ENCODE measurements around the gene DCXR.

DNA sequence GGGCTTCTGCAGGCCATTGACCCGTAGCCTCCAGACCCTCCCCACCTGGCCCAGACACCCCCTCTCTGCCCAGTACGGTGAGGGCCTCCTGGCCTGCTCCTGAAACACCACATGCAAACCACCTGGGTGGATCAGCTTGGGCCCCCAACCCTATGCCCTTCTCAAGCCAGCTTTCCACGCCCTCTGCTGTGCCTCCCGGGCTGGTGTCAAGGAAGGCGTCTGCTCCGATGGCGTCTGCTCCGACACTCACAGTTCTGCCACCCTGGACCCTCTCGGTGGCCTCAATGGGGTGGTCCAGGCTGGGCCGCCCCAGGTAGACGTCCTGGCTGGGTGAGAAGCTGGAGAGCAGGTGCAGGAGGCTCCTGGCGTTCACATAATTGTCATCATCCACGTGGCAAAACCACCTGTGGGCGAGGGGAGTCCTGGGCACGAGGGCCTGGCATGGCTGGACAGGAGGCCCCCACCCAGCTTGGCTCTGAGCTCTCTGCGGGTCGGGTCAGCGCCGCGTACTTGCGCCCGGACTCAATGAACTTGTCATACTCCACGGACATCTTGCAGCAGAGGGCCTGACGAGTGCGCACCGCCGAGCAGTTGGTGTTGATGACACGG, 12.8 kb upstream of the DCXR start:
- TF ChIP-seq YY1 (IDR thresholded peaks at IDR 0.05; ENCODE audit: extremely low read depth, insufficient replicate concordance, low read depth, low read length): no peak
- TF ChIP-seq CTCF (IDR thresholded peaks at IDR 0.05 in 2 of 3, conservative IDR thresholded peaks at IDR 0.05 in 1 of 3; ENCODE audit: borderline replicate concordance in 1 of 3, insufficient read depth in 1 of 3, low read depth in 2 of 3, low read length in 2 of 3): no peak
- TF ChIP-seq TCF7L2 (IDR thresholded peaks at IDR 0.05; ENCODE audit: borderline replicate concordance, extremely low read depth, insufficient read depth, insufficient read length): no peak
- no peak for TF ChIP-seq SIN3A (IDR thresholded peaks at IDR 0.05; ENCODE audit: low read depth)
- no peak for TF ChIP-seq POLR2A (IDR thresholded peaks at IDR 0.05; ENCODE audit: borderline replicate concordance, extremely low read depth, insufficient read depth, insufficient read length)
- TF ChIP-seq POLR2AphosphoS5 (IDR thresholded peaks at IDR 0.05; ENCODE audit: low read depth, low read length): no peak
- TF ChIP-seq SP1 (IDR thresholded peaks at IDR 0.05; ENCODE audit: low read depth): no peak
- TF ChIP-seq EZH2 (IDR thresholded peaks at IDR 0.05): no peak
- TF ChIP-seq, protein P1, sequence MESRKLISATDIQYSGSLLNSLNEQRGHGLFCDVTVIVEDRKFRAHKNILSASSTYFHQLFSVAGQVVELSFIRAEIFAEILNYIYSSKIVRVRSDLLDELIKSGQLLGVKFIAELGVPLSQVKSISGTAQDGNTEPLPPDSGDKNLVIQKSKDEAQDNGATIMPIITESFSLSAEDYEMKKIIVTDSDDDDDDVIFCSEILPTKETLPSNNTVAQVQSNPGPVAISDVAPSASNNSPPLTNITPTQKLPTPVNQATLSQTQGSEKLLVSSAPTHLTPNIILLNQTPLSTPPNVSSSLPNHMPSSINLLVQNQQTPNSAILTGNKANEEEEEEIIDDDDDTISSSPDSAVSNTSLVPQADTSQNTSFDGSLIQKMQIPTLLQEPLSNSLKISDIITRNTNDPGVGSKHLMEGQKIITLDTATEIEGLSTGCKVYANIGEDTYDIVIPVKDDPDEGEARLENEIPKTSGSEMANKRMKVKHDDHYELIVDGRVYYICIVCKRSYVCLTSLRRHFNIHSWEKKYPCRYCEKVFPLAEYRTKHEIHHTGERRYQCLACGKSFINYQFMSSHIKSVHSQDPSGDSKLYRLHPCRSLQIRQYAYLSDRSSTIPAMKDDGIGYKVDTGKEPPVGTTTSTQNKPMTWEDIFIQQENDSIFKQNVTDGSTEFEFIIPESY (IDR thresholded peaks at IDR 0.05; ENCODE audit: extremely low read depth, insufficient replicate concordance, low read length): no peak
